ENCODE measurements around the gene ARHGAP15.
A peak's percentile ranks its signal among the peaks of the same experiment; 100 is the strongest.

Gene ARHGAP15

DNA sequence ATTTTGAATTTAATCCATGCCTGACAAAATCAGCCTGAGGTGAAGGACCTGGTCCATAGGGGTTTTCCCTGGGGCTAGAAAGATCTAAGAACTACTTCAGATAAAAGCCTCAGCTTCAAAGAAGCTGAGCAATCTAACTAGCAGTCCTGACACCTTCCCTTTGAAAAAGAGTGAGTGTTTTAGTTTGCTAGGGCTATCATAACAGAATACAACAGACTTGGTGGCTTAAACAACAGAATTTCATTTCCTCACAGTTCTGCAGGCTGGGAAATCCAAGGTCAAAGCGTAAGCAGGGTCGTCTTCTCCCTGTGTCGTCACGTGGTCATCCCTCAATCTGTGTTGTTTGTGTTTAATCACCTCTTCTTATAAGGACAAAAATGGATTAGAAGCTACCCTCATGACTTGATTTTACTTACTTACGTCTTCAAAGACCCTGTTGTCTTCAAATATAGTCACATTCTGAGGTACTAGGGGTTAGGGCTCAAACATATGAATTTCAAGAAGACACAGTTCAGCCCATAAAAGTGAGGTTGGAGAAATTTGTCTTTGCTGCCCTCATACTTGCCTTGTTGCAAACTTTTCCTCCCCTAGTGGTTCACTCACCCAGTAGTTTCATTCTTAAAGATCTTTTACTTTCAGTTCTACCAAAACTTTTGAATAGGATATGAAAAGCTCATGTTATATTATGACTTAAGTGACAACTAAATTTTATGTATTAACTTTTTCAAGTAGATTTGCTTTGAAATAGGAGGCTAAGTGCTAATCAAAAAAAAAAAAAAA, 673.8 kb downstream of the ARHGAP15 start:
- ChIA-PET POLR2A (ENCODE audit: low non-redundant PET) (no interaction called here), CTCF (no interaction called here)
- no peak overlapping the region for H3K27ac ChIP-seq
- DNase-seq (ENCODE audit: low spot score) = no peak
- TF ChIP-seq, protein P1, sequence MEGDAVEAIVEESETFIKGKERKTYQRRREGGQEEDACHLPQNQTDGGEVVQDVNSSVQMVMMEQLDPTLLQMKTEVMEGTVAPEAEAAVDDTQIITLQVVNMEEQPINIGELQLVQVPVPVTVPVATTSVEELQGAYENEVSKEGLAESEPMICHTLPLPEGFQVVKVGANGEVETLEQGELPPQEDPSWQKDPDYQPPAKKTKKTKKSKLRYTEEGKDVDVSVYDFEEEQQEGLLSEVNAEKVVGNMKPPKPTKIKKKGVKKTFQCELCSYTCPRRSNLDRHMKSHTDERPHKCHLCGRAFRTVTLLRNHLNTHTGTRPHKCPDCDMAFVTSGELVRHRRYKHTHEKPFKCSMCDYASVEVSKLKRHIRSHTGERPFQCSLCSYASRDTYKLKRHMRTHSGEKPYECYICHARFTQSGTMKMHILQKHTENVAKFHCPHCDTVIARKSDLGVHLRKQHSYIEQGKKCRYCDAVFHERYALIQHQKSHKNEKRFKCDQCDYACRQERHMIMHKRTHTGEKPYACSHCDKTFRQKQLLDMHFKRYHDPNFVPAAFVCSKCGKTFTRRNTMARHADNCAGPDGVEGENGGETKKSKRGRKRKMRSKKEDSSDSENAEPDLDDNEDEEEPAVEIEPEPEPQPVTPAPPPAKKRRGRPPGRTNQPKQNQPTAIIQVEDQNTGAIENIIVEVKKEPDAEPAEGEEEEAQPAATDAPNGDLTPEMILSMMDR (conservative IDR thresholded peaks at IDR 0.05; ENCODE audit: low read depth) = no peak

DNA sequence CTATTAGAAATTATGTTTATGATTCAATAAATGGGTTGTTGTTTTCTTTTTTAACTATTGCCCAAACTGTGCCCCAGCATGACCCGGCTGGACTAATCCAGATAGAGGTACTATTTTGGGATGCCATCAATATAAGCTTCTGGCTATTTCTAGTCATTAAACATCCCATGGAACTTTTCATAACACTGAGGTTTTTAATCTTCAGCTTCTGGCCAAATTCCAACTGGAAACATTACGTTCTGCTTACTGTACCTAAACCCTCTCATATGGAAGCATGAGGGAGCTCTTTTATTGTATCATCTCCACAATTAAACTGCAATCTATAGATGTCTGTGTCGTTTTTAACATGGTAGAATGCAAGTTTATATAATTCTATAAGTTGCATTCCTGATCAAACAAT, 674.7 kb downstream of the ARHGAP15 start:
- DNase-seq (ENCODE audit: low spot score) = no peak
- no peak overlapping the region for H3K27ac ChIP-seq
- ChIA-PET POLR2A (ENCODE audit: low non-redundant PET) (no interaction called here), CTCF (no interaction called here)
- TF ChIP-seq, protein P1 (conservative IDR thresholded peaks at IDR 0.05; ENCODE audit: low read depth) = no peak

DNA sequence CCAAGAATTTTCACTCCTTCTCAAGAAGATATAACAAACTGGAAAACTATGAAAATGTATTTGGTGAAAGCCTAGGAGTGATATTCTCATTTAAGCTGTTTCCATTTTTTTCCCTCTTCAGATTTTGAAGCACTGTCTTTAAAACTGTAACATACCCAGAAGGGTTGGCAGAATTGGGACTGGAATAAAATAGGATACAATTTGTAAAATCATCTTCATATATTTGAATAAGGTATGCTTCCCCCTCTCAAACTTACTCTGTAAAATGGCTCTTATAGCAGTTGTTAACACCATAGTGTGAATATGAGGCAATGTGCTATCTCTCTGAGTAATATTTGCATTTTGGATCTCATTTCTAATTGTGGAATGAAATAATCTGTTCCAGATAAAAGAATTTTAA, 676.4 kb downstream of the ARHGAP15 start:
- CTCF ChIA-PET = interaction anchor here (0.6 kb wide), 1 partner anchor 12 kb away, joined by 4 read pairs; no protein-coding TSS in a partner anchor
- POLR2A ChIA-PET (ENCODE audit: low non-redundant PET) = no interaction called here
- no peak for DNase-seq (ENCODE audit: low spot score)
- TF ChIP-seq, protein P1 (conservative IDR thresholded peaks at IDR 0.05; ENCODE audit: low read depth) = no peak
- no peak overlapping the region for H3K27ac ChIP-seq

DNA sequence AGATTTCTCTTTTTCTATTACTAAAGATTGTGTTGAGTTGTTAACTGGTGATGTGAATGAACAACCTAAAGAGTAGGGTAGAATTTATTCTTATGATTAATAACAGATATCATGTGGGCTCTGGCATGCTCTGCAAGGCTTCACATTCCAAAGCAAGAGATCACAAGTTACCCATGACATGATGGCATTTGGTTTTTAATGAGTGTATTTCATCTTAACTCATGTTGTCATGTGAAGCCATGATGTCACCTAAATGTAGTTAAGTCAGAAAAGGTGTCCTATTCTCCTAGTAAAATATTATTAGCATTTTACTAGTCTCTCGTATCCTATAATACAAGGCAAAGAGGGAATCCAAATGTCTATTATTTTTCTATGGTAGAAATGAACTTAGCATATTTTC, 678.0 kb downstream of the ARHGAP15 start:
- POLR2A ChIA-PET (ENCODE audit: low non-redundant PET) = no interaction called here
- CTCF ChIA-PET = no interaction called here
- no peak overlapping the region for H3K27ac ChIP-seq
- TF ChIP-seq, protein P1 (conservative IDR thresholded peaks at IDR 0.05; ENCODE audit: low read depth) = no peak
- DNase-seq (ENCODE audit: low spot score) = no peak

DNA sequence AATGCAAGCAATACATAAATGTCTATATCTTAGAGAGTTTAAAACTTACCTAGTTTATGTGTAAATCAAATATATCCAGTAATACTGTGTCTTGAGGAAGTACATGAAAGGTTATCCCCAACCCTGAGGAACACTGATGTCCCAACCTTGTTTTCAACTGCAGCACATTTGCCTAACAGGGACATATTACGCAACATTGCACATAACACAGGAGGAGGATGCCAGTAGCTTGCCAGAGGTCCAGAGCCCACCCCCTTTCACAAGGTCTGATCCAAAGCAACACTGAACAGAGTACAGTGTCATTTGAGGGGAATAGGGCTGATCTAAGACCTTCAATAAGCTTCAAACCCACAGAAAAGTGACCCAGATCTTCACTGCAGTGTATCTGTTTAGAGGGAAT, 678.5 kb downstream of the ARHGAP15 start:
- TF ChIP-seq, protein P1 (conservative IDR thresholded peaks at IDR 0.05; ENCODE audit: low read depth) = no peak
- CTCF ChIA-PET = no interaction called here

DNA sequence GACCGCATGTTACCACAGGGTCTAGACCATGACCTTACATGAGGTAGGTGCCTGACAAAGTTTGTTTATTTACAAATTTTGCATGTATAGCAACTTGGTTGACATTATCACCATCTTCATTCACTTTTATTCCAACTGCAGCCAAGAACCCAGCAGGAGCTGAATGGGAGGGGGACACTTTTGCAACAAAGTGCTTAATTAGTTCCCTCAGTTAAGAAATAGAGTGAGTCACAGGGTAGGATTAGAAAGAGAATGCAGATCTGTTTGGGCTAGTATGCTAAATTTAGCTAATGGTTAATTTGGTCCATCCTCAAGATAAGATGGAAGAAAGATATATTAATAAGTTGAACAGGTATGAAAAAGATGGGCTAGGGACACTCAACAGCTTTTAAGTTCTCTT, 678.9 kb downstream of the ARHGAP15 start:
- CTCF ChIA-PET = interaction anchor here (0.6 to 0.7 kb wide), 2 partner anchors 88 to 376 kb away, joined by 3 to 4 read pairs; no protein-coding TSS in a partner anchor
- POLR2A ChIA-PET (ENCODE audit: low non-redundant PET) = no interaction called here
- peak; percentile 5 for DNase-seq (ENCODE audit: low spot score)
- TF ChIP-seq, protein P1 (conservative IDR thresholded peaks at IDR 0.05; ENCODE audit: low read depth) = no peak
- no peak overlapping the region for H3K27ac ChIP-seq

More for the DNA sequence above, 678.5 kb downstream of the ARHGAP15 start:
- DNase-seq (ENCODE audit: low spot score) = no peak
- H3K27ac ChIP-seq = no peak overlapping the region
- POLR2A ChIA-PET (ENCODE audit: low non-redundant PET) = no interaction called here

All from RWPE1 (cell line).